K562 (cell line): ENCODE results near the gene COX5A. TPM values are rescaled to one million over a fixed set of nuclear protein-coding genes. Genes with fewer than 3 reads are reported as not detected.
A peak's percentile ranks its signal among the peaks of the same experiment; 100 is the strongest.

Source experiments
- ATAC-seq: fragments of 200-7000 bp; cut with Tn5 transposase; 3 replicates; pipeline ENCODE4 v1.9.1; 2020; ENCODE audit warnings: moderate library complexity
- BruUV-seq: library from RNA; stranded (reverse); fragments of 400-500 nt; replicated peaks from 2 replicates; lab custom pipeline; 2021; lab: Mats Ljungman, UMichigan
- CTCF ChIA-PET: fragments of 300-600 bp; formaldehyde crosslinking; extraction: SDS; loops from one replicate; lab custom pipeline; 2021; ENCODE audit warnings: low intra/inter-chr PET ratio; lab: Yijun Ruan, JAX
- POLR2A ChIA-PET: fragments of 300-600, 350-650 bp; sonication (Branson Sonifier 250); formaldehyde crosslinking; extraction: SDS; loops from one replicate; lab custom pipeline; 2021; ENCODE audit warnings: antibody characterized with exemption, inconsistent platforms; lab: Yijun Ruan, JAX
- DNase-seq, 4 experiments: peaks; one replicate each; pipeline versions ENCODE4 v3.0.0 to v3.0.0-alpha.2; 2011 to 2018; ENCODE audit warnings: low spot score in 3 of 4, mixed read lengths in 3 of 4; ENCODE audit errors: extremely low read depth in 1 of 4
- FAIRE-seq: peaks from 2 replicates; lab custom pipeline; 2011; peaks lifted over from hg19 to GRCh38; lab: Jason Lieb, UNC
- H2AFZ ChIP-seq: 2 replicates; pipeline ENCODE4 v1.6.0; 2011; ENCODE audit warnings: low read depth, low read length, control low read depth, inconsistent platforms
- H3K27ac ChIP-seq: fragments of 200-600 bp; 3 replicates; pipeline ENCODE4 v1.8.0; 2011; ENCODE audit warnings: low read depth, mild to moderate bottlenecking, control low read depth, inconsistent platforms, low read length, moderate library complexity, mixed read lengths; ENCODE audit errors: extremely low read depth
- H3K27me3 ChIP-seq, 2 experiments: fragments of 300-600 bp in 1 of 2; 2 replicates in 1 of 2; 3 replicates in 1 of 2; pipeline versions ENCODE4 v1.6.0 to v1.8.0; 2011; ENCODE audit warnings: inconsistent platforms in 2 of 2, low read length in 2 of 2, mild to moderate bottlenecking in 1 of 2, mixed read lengths in 1 of 2, moderate library complexity in 1 of 2; ENCODE audit not compliant: control insufficient read depth in 2 of 2, insufficient read depth in 2 of 2
- H3K36me3 ChIP-seq: fragments of 300-600 bp; 3 replicates; pipeline ENCODE4 v1.8.0; 2011; ENCODE audit warnings: mild to moderate bottlenecking, low read length, inconsistent platforms; ENCODE audit not compliant: control insufficient read depth, insufficient read depth
- H3K4me1 ChIP-seq, 2 experiments: fragments of 200-600 bp in 1 of 2; replicated peaks in 1 of 2; 2 replicates in 1 of 2; 3 replicates in 1 of 2; pipeline versions ENCODE4 v1.5.1 to v1.8.0; 2011; ENCODE audit warnings: inconsistent platforms in 2 of 2, low read length in 2 of 2, mild to moderate bottlenecking in 1 of 2, mixed read lengths in 1 of 2, moderate library complexity in 1 of 2; ENCODE audit not compliant: control insufficient read depth in 2 of 2, insufficient read depth in 2 of 2
- H3K4me2 ChIP-seq: 2 replicates; pipeline ENCODE4 v1.6.1; 2011; ENCODE audit warnings: low read length, control low read depth, inconsistent platforms, mixed read lengths; ENCODE audit not compliant: insufficient read depth
- H3K4me3 ChIP-seq: fragments of 200-600 bp; sonication (generic), shearing (Covaris generic); 2 replicates; pipeline ENCODE4 v1.5.1; 2016; ENCODE audit warnings: control low read depth, inconsistent platforms
- H3K79me2 ChIP-seq: fragments of 200-600 bp; 3 replicates; pipeline ENCODE4 v1.8.0; 2011; ENCODE audit warnings: low read length, inconsistent platforms; ENCODE audit not compliant: control insufficient read depth, insufficient read depth
- H3K9ac ChIP-seq, 2 experiments: 2 replicates each; pipeline versions ENCODE4 v1.6.0 to v1.6.1; 2011; ENCODE audit warnings: low read depth in 2 of 2, low read length in 2 of 2, control low read depth in 1 of 2, inconsistent platforms in 1 of 2, mild to moderate bottlenecking in 1 of 2, mixed read lengths in 1 of 2; ENCODE audit not compliant: insufficient read depth in 1 of 2
- H3K9me1 ChIP-seq: one replicate; pipeline ENCODE4 v1.6.0; 2011; ENCODE audit warnings: inconsistent platforms, mild to moderate bottlenecking, low read length, moderate library complexity; ENCODE audit not compliant: control insufficient read depth, insufficient read depth
- H3K9me3 ChIP-seq: replicated peaks from 2 replicates; pipeline ENCODE4 v1.5.1; 2011; ENCODE audit warnings: low read depth, low read length, inconsistent platforms; ENCODE audit not compliant: control insufficient read depth, insufficient read depth
- H4K20me1 ChIP-seq: replicated peaks from 2 replicates; pipeline ENCODE4 v1.6.1; 2011; ENCODE audit warnings: low read length, inconsistent platforms, mixed read lengths; ENCODE audit not compliant: control insufficient read depth, insufficient read depth
- ARHGAP35 ChIP-seq: fragments of 450-650 bp; IDR thresholded peaks from 2 replicates; pipeline ENCODE4 v1.6.1; 2018; ENCODE audit not compliant: partially characterized antibody
- CHD1 ChIP-seq: fragments of 200-600 bp; sonication (generic); IDR thresholded peaks from one replicate; pipeline ENCODE4 v1.6.1; 2012; ENCODE audit warnings: mild to moderate bottlenecking, moderate library complexity, low read length, inconsistent platforms
- GATA2 ChIP-seq: sonication (generic); formaldehyde crosslinking; IDR thresholded peaks from 2 replicates; pipeline ENCODE4 v1.4.0; 2020; ENCODE audit warnings: mild to moderate bottlenecking, missing genetic modification reagents
- HEY1 ChIP-seq: fragments of 250-450 bp; sonication (Bioruptor Pico); IDR thresholded peaks from 2 replicates; pipeline ENCODE4 v1.5.0; 2020; ENCODE audit warnings: mild to moderate bottlenecking, moderate library complexity, borderline replicate concordance
- KDM4B ChIP-seq, 2 experiments: fragments of 450-650 bp in 1 of 2; sonication (generic) in 1 of 2; IDR thresholded peaks; 2 replicates each; pipeline ENCODE4 v1.6.1; 2016 to 2017; ENCODE audit warnings: borderline replicate concordance in 2 of 2, antibody characterized with exemption in 1 of 2, low read depth in 1 of 2, mild to moderate bottlenecking in 1 of 2
- MTA3 ChIP-seq: fragments of 450-650 bp; formaldehyde crosslinking; IDR thresholded peaks from 2 replicates; pipeline ENCODE4 v1.6.1; 2017; ENCODE audit warnings: mild to moderate bottlenecking, borderline replicate concordance
- MXI1 ChIP-seq: IDR thresholded peaks from 2 replicates; pipeline ENCODE4 v1.6.1; 2011; ENCODE audit warnings: low read depth, mild to moderate bottlenecking, improper control_type of control experiment, low read length
- MYC ChIP-seq, 2 experiments: fragments of 250-450 bp in 1 of 2; sonication (Bioruptor Pico) in 1 of 2; IDR thresholded peaks; 2 replicates each; pipeline versions ENCODE4 v1.5.1 to v1.6.1; 2012 to 2021; ENCODE audit warnings: low read depth in 2 of 2, borderline replicate concordance in 1 of 2, improper control_type of control experiment in 1 of 2, low read length in 1 of 2, mild to moderate bottlenecking in 1 of 2, moderate library complexity in 1 of 2
- NR2C2 ChIP-seq, 2 experiments: fragments of 200-800 bp in 1 of 2; sonication (Bioruptor generic) in 1 of 2; sonication (generic) in 1 of 2; formaldehyde crosslinking in 1 of 2; IDR thresholded peaks; 2 replicates each; pipeline versions ENCODE4 v1.6.1 to v1.8.0; 2016 to 2022; ENCODE audit warnings: mild to moderate bottlenecking in 1 of 2, missing compliant biosample characterization in 1 of 2, missing genetic modification characterization in 1 of 2, missing genetic modification reagents in 1 of 2
- NR4A1 ChIP-seq, 2 experiments: fragments of 250-450 bp in 1 of 2; fragments of 450-650 bp in 1 of 2; sonication (Bioruptor Pico) in 1 of 2; IDR thresholded peaks; 2 replicates each; pipeline versions ENCODE4 v1.4.0 to v1.6.1; 2016 to 2020; ENCODE audit warnings: mild to moderate bottlenecking in 2 of 2, missing compliant biosample characterization in 1 of 2, missing genetic modification characterization in 1 of 2, moderate library complexity in 1 of 2
- PCBP1 ChIP-seq: fragments of 200-400 bp; formaldehyde crosslinking; IDR thresholded peaks from 2 replicates; pipeline ENCODE4 v1.6.1; 2018; ENCODE audit warnings: mild to moderate bottlenecking, low read depth, low read length; ENCODE audit not compliant: poor library complexity, severe bottlenecking
- PHTF2 ChIP-seq: fragments of 250-450 bp; sonication (Bioruptor Pico); IDR thresholded peaks from 2 replicates; pipeline ENCODE4 v1.5.0; 2021; ENCODE audit warnings: mild to moderate bottlenecking
- PURB ChIP-seq: sonication (generic); formaldehyde crosslinking; IDR thresholded peaks from 2 replicates; pipeline ENCODE4 v1.9.0; 2021; ENCODE audit warnings: low read depth, mild to moderate bottlenecking, missing genetic modification reagents
- RCOR1 ChIP-seq, 2 experiments: IDR thresholded peaks; 2 replicates each; pipeline ENCODE4 v1.6.1; 2012; ENCODE audit warnings: low read depth in 2 of 2, low read length in 2 of 2, borderline replicate concordance in 1 of 2, improper control_type of control experiment in 1 of 2
- RNF2 ChIP-seq: sonication (generic); IDR thresholded peaks from 2 replicates; pipeline ENCODE4 v1.6.1; 2016
- TBP ChIP-seq: optimal IDR thresholded peaks from 2 replicates; pipeline ENCODE3; 2011; ENCODE audit warnings: low read depth, low read length, improper control_type of control experiment
- U2AF1 ChIP-seq: fragments of 200-400 bp; formaldehyde crosslinking; optimal IDR thresholded peaks from 2 replicates; pipeline ENCODE3; 2017; ENCODE audit warnings: mild to moderate bottlenecking, low read depth, low read length, moderate library complexity
- XRCC3 ChIP-seq: fragments of 450-650 bp; IDR thresholded peaks from 2 replicates; pipeline ENCODE4 v1.6.1; 2017; ENCODE audit warnings: mild to moderate bottlenecking, moderate library complexity
- WGBS: fragments of 100-300 bp; shearing (Covaris generic); methylation state at CpG from one replicate; pipeline ENCODE4 v1.1.6; 2016; ENCODE audit warnings: low coverage, mixed read lengths; ENCODE audit not compliant: insufficient coverage; ENCODE audit errors: missing lambda C conversion rate; 5-methylcytosine and 5-hydroxymethylcytosine counted together
- in situ Hi-C: fragments of 300-500 bp; cut with MboI; formaldehyde crosslinking; loops from 4 replicates; pipeline ENCODE4 v1.15.0; 2018; ENCODE audit warnings: inconsistent platforms, mixed read lengths
- intact Hi-C: fragments of 100-400 bp; cut with micrococcal nuclease; formaldehyde crosslinking; loops from 2 replicates; pipeline ENCODE4 v1.14.2; 2022
- polyA plus RNA-seq, 8 experiments: library from polyadenylated mRNA; depleted of rRNA in 4 of 8; stranded (reverse) in 5 of 8; unstranded in 3 of 8; fragments of >200 nt; fragmentation: Nextera tagmentation in 2 of 8; fragmentation: Illumina TruSeq in 1 of 8; extraction: Ambion mirVana in 2 of 8; extraction: Trizol in 1 of 8; gene quantifications; 2 replicates each; pipeline versions ENCODE4 v1.2.1 to v1.2.3, GENCODE V29; 2011 to 2014; ENCODE audit warnings: inconsistent platforms in 1 of 8, missing spikeins in 1 of 8
- total RNA-seq, 7 experiments: library from RNA; depleted of rRNA in 6 of 7; stranded (reverse); fragments of >200 nt in 6 of 7; fragmentation: Illumina TruSeq in 2 of 7; extraction: Trizol in 2 of 7; gene quantifications; 2 replicates each; pipeline versions ENCODE4 v1.2.1 to v1.2.3, GENCODE V29; 2011 to 2021; ENCODE audit warnings: low replicate concordance in 1 of 7
- TF ChIP-seq, protein P1 (sequence below): fragments of 450-650 bp; formaldehyde crosslinking; IDR thresholded peaks from 2 replicates; pipeline ENCODE4 v1.4.0; 2020; ENCODE audit warnings: mild to moderate bottlenecking

The COX5A gene
- total and polyA plus RNA-seq, 9 of the 15 experiments (the other 6 are each of a cell fraction or from before 2014, with no cell fraction given), result 86.8 to 553 (median 371) TPM

DNA sequence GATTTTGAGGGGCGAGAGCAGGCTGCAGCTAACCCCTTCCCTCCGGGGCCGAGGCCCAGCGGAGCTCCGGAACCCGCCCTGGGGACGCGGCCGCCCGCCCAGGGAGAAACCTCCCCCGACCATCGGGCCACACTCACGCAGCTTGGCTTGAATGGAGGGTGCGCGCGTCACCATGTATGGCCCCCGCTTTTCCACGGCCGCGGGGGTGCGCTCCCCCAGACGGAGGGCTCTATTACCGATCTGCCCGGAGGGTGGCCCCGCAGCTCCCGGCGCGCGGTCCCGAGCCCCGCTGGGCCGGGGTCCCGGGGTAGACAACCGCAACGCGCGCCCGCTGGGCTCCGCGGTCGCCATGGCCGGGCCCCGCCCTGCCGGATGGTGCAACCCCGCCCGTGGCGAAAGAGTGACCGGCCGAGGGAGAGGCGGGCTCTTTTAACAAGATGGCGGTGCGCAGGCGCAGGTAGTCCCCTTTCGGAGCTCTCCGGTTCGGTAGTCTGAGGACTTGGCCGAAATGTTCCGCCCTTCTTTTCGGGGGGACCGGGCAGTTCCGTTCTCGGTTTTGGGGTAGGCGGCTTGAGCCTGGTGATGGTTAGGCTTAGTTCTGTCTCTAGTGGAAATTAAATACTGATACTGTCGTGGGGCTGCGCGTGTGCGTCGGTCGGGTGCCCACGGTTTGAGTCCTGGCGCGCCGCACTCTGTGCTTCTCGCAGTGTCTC lies 31.3 kb downstream of the COX5A start, which contains the start of gene FAM219B (continued):
- TF ChIP-seq PURB (CRISPR knock-in tag) (no peak), RNF2 (0 out of 2 replicates have a peak, but pooled peaks have one; percentile 7), ARHGAP35 (no peak), PCBP1 (peak; percentile 57), KDM4B (IDR thresholded peaks at IDR 0.05; ENCODE audit: borderline replicate concordance in 2 of 2, low read depth in 1 of 2) (no peak), XRCC3 (no peak), MTA3 (peak; percentile 62), U2AF1 (no peak), GATA2 (CRISPR knock-in tag) (no peak)
- TF ChIP-seq, protein P1, sequence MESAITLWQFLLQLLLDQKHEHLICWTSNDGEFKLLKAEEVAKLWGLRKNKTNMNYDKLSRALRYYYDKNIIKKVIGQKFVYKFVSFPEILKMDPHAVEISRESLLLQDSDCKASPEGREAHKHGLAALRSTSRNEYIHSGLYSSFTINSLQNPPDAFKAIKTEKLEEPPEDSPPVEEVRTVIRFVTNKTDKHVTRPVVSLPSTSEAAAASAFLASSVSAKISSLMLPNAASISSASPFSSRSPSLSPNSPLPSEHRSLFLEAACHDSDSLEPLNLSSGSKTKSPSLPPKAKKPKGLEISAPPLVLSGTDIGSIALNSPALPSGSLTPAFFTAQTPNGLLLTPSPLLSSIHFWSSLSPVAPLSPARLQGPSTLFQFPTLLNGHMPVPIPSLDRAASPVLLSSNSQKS (CRISPR knock-in tag), result no peak

- WGBS, result under 1% methylated on average over 20 of the region's 20 CpGs
- peaks cover 38% of the 10 kb centered on the region for H3K36me3 ChIP-seq
- ChIA-PET CTCF (no interaction called here), POLR2A (interaction anchor here (0.7 to 3.8 kb wide), 24 partner anchors 9 to 720 kb away, joined by 3 to 29 read pairs (median 4); partner anchors contain the start of genes COX5A, MPI, SNUPN and ULK3)
- peak overlapping the region; percentile 98 for H2AFZ ChIP-seq
- no peaks in the 10 kb centered on the region for H3K9me1 ChIP-seq
- H4K20me1 ChIP-seq, result no peaks in the 10 kb centered on the region
- peak overlapping the region; percentile 87 to 92 for H3K9ac ChIP-seq
- H3K4me2 ChIP-seq, result peak overlapping the region; percentile 94
- intact Hi-C loops (loop anchor here (2.0 to 5.0 kb wide), 2 partner anchors 45 to 81 kb away; no protein-coding TSS in a partner anchor), in situ Hi-C loops (no loop called here)
- H3K79me2 ChIP-seq, result peaks cover 23% of the 10 kb centered on the region
- ATAC-seq (peak; percentile 48), DNase-seq (peak in 2 of 4 experiments; percentile 21 to 47), FAIRE-seq (no peak)
- no peaks in the 10 kb centered on the region for H3K27me3 ChIP-seq
- H3K4me3 ChIP-seq, result peak overlapping the region; percentile 95
- BruUV-seq, result no TSS peak
- H3K4me1 ChIP-seq, result peaks cover 13 to 14% of the 10 kb centered on the region in 2 experiments; a peak in 4 of 5 replicates
- H3K27ac ChIP-seq, result peak overlapping the region; percentile 89
- no peaks in the 10 kb centered on the region for H3K9me3 ChIP-seq
- TF ChIP-seq CHD1 (peak; percentile 85), HEY1 (CRISPR knock-in tag) (0 out of 2 replicates have a peak, but pooled peaks have one; percentile 9), PHTF2 (CRISPR knock-in tag) (no peak), NR2C2 (CRISPR knock-in tag; IDR thresholded peaks at IDR 0.05) (peak; percentile 31; the same call in 1 of the 2 replicates), NR2C2 (tag; IDR thresholded peaks at IDR 0.05) (no peak), RCOR1 (IDR thresholded peaks at IDR 0.05; ENCODE audit: borderline replicate concordance in 1 of 2, low read depth in 2 of 2, low read length in 2 of 2) (peak in 1 of 2 experiments; percentile 41; a peak in 1 of 4 replicates), NR4A1 (CRISPR knock-in tag; IDR thresholded peaks at IDR 0.05) (no peak), NR4A1 (tag; IDR thresholded peaks at IDR 0.05) (no peak), TBP (peak; percentile 3), MYC (IDR thresholded peaks at IDR 0.05; ENCODE audit: low read depth, low read length) (no peak), MYC (CRISPR knock-in tag; IDR thresholded peaks at IDR 0.05; ENCODE audit: borderline replicate concordance, low read depth) (peak; percentile 77; the same call in 1 of the 2 replicates), MXI1 (0 out of 2 replicates have a peak, but pooled peaks have one; percentile 5)
Measured at GRCh38 chr15:74906067-74906449, 31.8 kb downstream of the COX5A start.
